H1 (cell line): Measurements from ENCODE around the gene CFAP61. TPM values are rescaled to one million over a fixed set of nuclear protein-coding genes. Genes with fewer than 3 reads are reported as not detected.

Experiments used
- CTCF ChIA-PET: fragments of 300-600 bp; sonication (Branson Sonifier 250); formaldehyde crosslinking; loops from one replicate; lab custom pipeline; 2021; ENCODE audit not compliant: partially characterized antibody; lab: Charles Lee
- POLR2A ChIA-PET: fragments of 300-600 bp; sonication (Branson Sonifier 250); formaldehyde crosslinking; loops from one replicate; lab custom pipeline; 2021; ENCODE audit warnings: inconsistent platforms; ENCODE audit not compliant: partially characterized antibody; lab: Charles Lee
- DNase-seq, 2 experiments: peaks; one replicate each; pipeline versions ENCODE4 v3.0.0 to v3.0.0-alpha.2; 2010 to 2022; ENCODE audit warnings: low spot score in 2 of 2, low read depth in 1 of 2, mixed read lengths in 1 of 2
- FAIRE-seq: peaks from 2 replicates; lab custom pipeline; 2011; peaks lifted over from hg19 to GRCh38; lab: Jason Lieb, UNC
- H2AFZ ChIP-seq: 2 replicates; pipeline ENCODE4 v1.8.1; 2012; ENCODE audit warnings: low read length, inconsistent platforms
- H2AK5ac ChIP-seq: 2 replicates; pipeline ENCODE4 v1.6.1; 2013; ENCODE audit warnings: low read depth, low read length
- H2BK120ac ChIP-seq: replicated peaks from 2 replicates; pipeline ENCODE3; 2013; ENCODE audit warnings: low read depth, low read length, inconsistent platforms
- H2BK12ac ChIP-seq: 2 replicates; pipeline ENCODE4 v1.6.1; 2013; ENCODE audit warnings: low read depth, low read length
- H2BK15ac ChIP-seq: 2 replicates; pipeline ENCODE4 v1.6.1; 2013; ENCODE audit warnings: low read length
- H2BK20ac ChIP-seq: 2 replicates; pipeline ENCODE4 v1.6.1; 2013; ENCODE audit warnings: low read length
- H2BK5ac ChIP-seq: 2 replicates; pipeline ENCODE4 v1.6.1; 2013; ENCODE audit warnings: low read depth, low read length
- H3K14ac ChIP-seq: 2 replicates; pipeline ENCODE4 v1.6.1; 2013; ENCODE audit warnings: inconsistent platforms; ENCODE audit not compliant: insufficient read length
- H3K18ac ChIP-seq: 2 replicates; pipeline ENCODE4 v1.6.1; 2013; ENCODE audit warnings: low read length; ENCODE audit errors: extremely low read depth
- H3K23ac ChIP-seq: 2 replicates; pipeline ENCODE4 v1.6.1; 2013; ENCODE audit warnings: inconsistent platforms; ENCODE audit not compliant: insufficient read length
- H3K23me2 ChIP-seq: 2 replicates; pipeline ENCODE4 v1.6.1; 2013; ENCODE audit warnings: low read depth, low read length
- H3K27ac ChIP-seq: 2 replicates; pipeline ENCODE4 v1.6.1; 2011; ENCODE audit warnings: low read depth, low read length, inconsistent platforms
- H3K27me3 ChIP-seq, 4 experiments: replicated peaks in 1 of 4; 1 replicate in 1 of 4; 2 replicates in 3 of 4; pipeline versions ENCODE4 v1.6.1 to v1.8.1; 2011 to 2013; ENCODE audit warnings: low read length in 3 of 4, mild to moderate bottlenecking in 3 of 4, inconsistent platforms in 2 of 4, mixed read lengths in 2 of 4, moderate library complexity in 1 of 4; ENCODE audit not compliant: control insufficient read depth in 3 of 4, insufficient read depth in 3 of 4; ENCODE audit errors: extremely low read depth in 1 of 4
- H3K36me3 ChIP-seq, 4 experiments: 2 replicates each; pipeline versions ENCODE4 v1.6.1 to v1.8.1; 2011 to 2013; ENCODE audit warnings: mild to moderate bottlenecking in 4 of 4, low read length in 3 of 4, moderate library complexity in 2 of 4, control low read depth in 1 of 4, inconsistent platforms in 1 of 4; ENCODE audit not compliant: insufficient read depth in 4 of 4, control insufficient read depth in 2 of 4
- H3K4ac ChIP-seq: replicated peaks from 2 replicates; pipeline ENCODE3; 2013; ENCODE audit warnings: low read length, low read depth, mixed read lengths, inconsistent platforms; ENCODE audit not compliant: insufficient read length
- H3K4me1 ChIP-seq, 4 experiments: replicated peaks in 1 of 4; 1 replicate in 1 of 4; 2 replicates in 3 of 4; pipeline versions ENCODE4 v1.6.1 to v1.8.1; 2011 to 2013; ENCODE audit warnings: low read length in 3 of 4, inconsistent platforms in 2 of 4, mixed read lengths in 1 of 4; ENCODE audit not compliant: insufficient read depth in 4 of 4, control insufficient read depth in 3 of 4
- H3K4me2 ChIP-seq, 2 experiments: 2 replicates each; pipeline versions ENCODE4 v1.6.1 to v1.8.1; 2011 to 2013; ENCODE audit warnings: low read depth in 2 of 2, low read length in 2 of 2, control low read depth in 1 of 2, inconsistent platforms in 1 of 2, mild to moderate bottlenecking in 1 of 2; ENCODE audit not compliant: insufficient read depth in 1 of 2
- H3K4me3 ChIP-seq, 4 experiments: fragments of 200-600, 300-600 bp in 1 of 4; sonication (generic), shearing (Covaris generic), sonication (Bioruptor Twin) in 1 of 4; 2 replicates each; pipeline versions ENCODE4 v1.5.1 to v1.8.1; 2011 to 2016; ENCODE audit warnings: low read length in 4 of 4, low read depth in 3 of 4, control low read depth in 2 of 4, inconsistent platforms in 2 of 4, mild to moderate bottlenecking in 2 of 4, mixed read lengths in 1 of 4, moderate library complexity in 1 of 4; ENCODE audit not compliant: insufficient read depth in 2 of 4; ENCODE audit errors: extremely low read depth in 1 of 4
- H3K56ac ChIP-seq: replicated peaks from 2 replicates; pipeline ENCODE3; 2013; ENCODE audit warnings: low read depth, mild to moderate bottlenecking, mixed read lengths, low read length, inconsistent platforms; ENCODE audit not compliant: insufficient read length
- H3K79me1 ChIP-seq: 2 replicates; pipeline ENCODE4 v1.6.1; 2013; ENCODE audit warnings: low read depth, low read length, control low read depth
- H3K79me2 ChIP-seq, 2 experiments: 2 replicates each; pipeline versions ENCODE4 v1.6.1 to v1.8.1; 2012 to 2013; ENCODE audit warnings: low read length in 2 of 2, mild to moderate bottlenecking in 2 of 2, inconsistent platforms in 1 of 2; ENCODE audit not compliant: insufficient read depth in 2 of 2, control insufficient read depth in 1 of 2
- H3K9ac ChIP-seq, 4 experiments: replicated peaks in 1 of 4; 1 replicate in 1 of 4; 2 replicates in 3 of 4; pipeline versions ENCODE4 v1.6.1 to v1.8.1; 2011 to 2013; ENCODE audit warnings: low read depth in 3 of 4, low read length in 3 of 4, control low read depth in 2 of 4, mild to moderate bottlenecking in 2 of 4, moderate library complexity in 2 of 4, inconsistent platforms in 1 of 4; ENCODE audit errors: extremely low read depth in 1 of 4
- H3K9me3 ChIP-seq, 2 experiments: 2 replicates each; pipeline versions ENCODE4 v1.6.1 to v1.8.1; 2012 to 2013; ENCODE audit warnings: mild to moderate bottlenecking in 2 of 2, moderate library complexity in 2 of 2, control low read depth in 1 of 2, inconsistent platforms in 1 of 2, low read depth in 1 of 2, low read length in 1 of 2, mixed read lengths in 1 of 2; ENCODE audit not compliant: insufficient read depth in 2 of 2
- H4K20me1 ChIP-seq, 2 experiments: replicated peaks in 1 of 2; 2 replicates each; pipeline versions ENCODE3 to v1.8.1; 2011 to 2013; ENCODE audit warnings: inconsistent platforms in 2 of 2, low read length in 2 of 2, mild to moderate bottlenecking in 1 of 2; ENCODE audit not compliant: insufficient read depth in 2 of 2, control insufficient read depth in 1 of 2
- H4K5ac ChIP-seq: 2 replicates; pipeline ENCODE4 v1.6.1; 2013; ENCODE audit warnings: low read length, low read depth, mixed read lengths, inconsistent platforms; ENCODE audit not compliant: insufficient read length
- H4K8ac ChIP-seq: 2 replicates; pipeline ENCODE4 v1.8.0; 2013; ENCODE audit warnings: mild to moderate bottlenecking, moderate library complexity, low read length, inconsistent platforms; ENCODE audit not compliant: insufficient read depth; ENCODE audit errors: extremely low read depth
- H4K91ac ChIP-seq: replicated peaks from 2 replicates; pipeline ENCODE3; 2013; ENCODE audit warnings: low read length, mixed read lengths, inconsistent platforms; ENCODE audit not compliant: insufficient read length
- CEBPB ChIP-seq: IDR thresholded peaks from 2 replicates; pipeline ENCODE4 v1.6.1; 2012; ENCODE audit warnings: low read depth, low read length
- HDAC6 ChIP-seq: IDR thresholded peaks from one replicate; pipeline ENCODE4 v1.7.1; 2012; ENCODE audit warnings: low read depth, mild to moderate bottlenecking, inconsistent platforms, low read length, moderate library complexity
- SIRT6 ChIP-seq: IDR thresholded peaks from one replicate; pipeline ENCODE4 v1.7.1; 2012; ENCODE audit warnings: low read length, inconsistent platforms
- SRF ChIP-seq: IDR thresholded peaks from 2 replicates; pipeline ENCODE4 v1.6.1; 2011; ENCODE audit warnings: mild to moderate bottlenecking, low read depth, low read length, moderate library complexity
- TAF7 ChIP-seq: optimal IDR thresholded peaks from 2 replicates; pipeline ENCODE3; 2011; ENCODE audit warnings: low read depth, mild to moderate bottlenecking, inconsistent platforms, low read length, moderate library complexity, borderline replicate concordance
- WGBS, 2 experiments: shearing (Covaris generic) in 1 of 2; methylation state at CpG; one replicate each; pipeline versions ENCODE4 v1.1.6 to v1.1.7; 2013 to 2015; ENCODE audit warnings: low lambda C conversion rate in 2 of 2, mixed read lengths in 2 of 2, inconsistent platforms in 1 of 2, low coverage in 1 of 2, missing lambda C conversion rate in 1 of 2; ENCODE audit not compliant: insufficient replicate concordance in 2 of 2, insufficient coverage in 1 of 2, insufficient read length in 1 of 2; ENCODE audit errors: extremely low coverage in 1 of 2, missing lambda C conversion rate in 1 of 2; 5-methylcytosine and 5-hydroxymethylcytosine counted together
- polyA plus RNA-seq, 7 experiments: library from polyadenylated mRNA; depleted of rRNA in 3 of 7; stranded (reverse) in 5 of 7; unstranded in 2 of 7; fragments of >200 nt in 5 of 7; fragments of 200-250 nt in 2 of 7; gene quantifications; 1 replicate in 5 of 7; 2 replicates in 1 of 7; 4 replicates in 1 of 7; pipeline versions ENCODE4 v1.2.1 to v1.2.3, GENCODE V29; 2011 to 2013; ENCODE audit warnings: missing spikeins in 2 of 7, mixed read lengths in 2 of 7
- total RNA-seq: library from RNA; stranded (reverse); fragmentation: NEBNext Ultra II Directional; extraction: Animal tissue kit (Norgen Biotek cat#: 25700); gene quantifications from 2 replicates; pipeline ENCODE4 v1.2.1, GENCODE V29; 2021

Gene CFAP61
- total and polyA plus RNA-seq, 2 of the 8 experiments (the other 6 are each of a cell fraction or from before 2014, with no cell fraction given): 0.29 to 0.61 TPM

DNA sequence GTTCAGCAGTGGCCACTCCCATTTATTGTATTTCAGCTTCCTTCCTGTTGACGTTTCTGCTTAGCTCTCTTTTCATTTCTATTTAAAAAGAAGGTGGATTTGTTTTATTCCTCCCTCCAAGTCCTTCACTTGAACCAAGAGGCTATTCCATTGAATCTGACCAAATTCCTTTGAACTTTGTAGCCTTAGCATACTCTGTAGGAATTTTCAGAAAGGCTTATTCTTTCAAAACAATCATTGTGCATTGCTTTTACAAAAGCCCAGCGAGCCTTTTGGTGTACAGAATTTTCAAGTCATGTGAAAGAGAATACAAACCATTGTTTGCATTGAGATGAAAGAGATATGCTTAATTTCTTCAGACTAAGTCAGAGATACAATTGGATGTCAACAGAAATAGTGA is 164.6 kb downstream of the CFAP61 start:
- no peak overlapping the region for H3K14ac ChIP-seq
- no peak overlapping the region for H4K91ac ChIP-seq
- H2BK20ac ChIP-seq: no peak overlapping the region
- H4K8ac ChIP-seq: no peak overlapping the region
- H3K9me3 ChIP-seq: peaks cover 3 to 6% of the 10 kb centered on the region in 2 experiments; a peak in 2 of 4 replicates
- no peak overlapping the region for H2AFZ ChIP-seq
- no peak overlapping the region for H4K5ac ChIP-seq
- H3K56ac ChIP-seq: no peak overlapping the region
- no peaks in the 10 kb centered on the region for H3K36me3 ChIP-seq
- no peak overlapping the region for H3K27ac ChIP-seq
- H2BK120ac ChIP-seq: no peak overlapping the region
- H2BK15ac ChIP-seq: no peak overlapping the region
- no peaks in the 10 kb centered on the region for H3K27me3 ChIP-seq
- FAIRE-seq: no peak
- no peak overlapping the region for H2BK12ac ChIP-seq
- H3K4ac ChIP-seq: no peak overlapping the region
- H3K4me1 ChIP-seq: no peaks in the 10 kb centered on the region
- CTCF ChIA-PET: interaction anchor here (1.4 to 1.5 kb wide), 2 partner anchors 17 to 20 kb away, joined by 4 to 10 read pairs; no protein-coding TSS in a partner anchor
- no peak overlapping the region for H3K4me3 ChIP-seq
- TF ChIP-seq TAF7 (no peak), HDAC6 (no peak), SIRT6 (no peak), SRF (no peak), CEBPB (no peak)
- TF ChIP-seq, all 59 proteins: peak for 0
- no peaks in the 10 kb centered on the region for H4K20me1 ChIP-seq
- H3K79me1 ChIP-seq: no peaks in the 10 kb centered on the region
- H2AK5ac ChIP-seq: no peak overlapping the region
- H3K23me2 ChIP-seq: no peaks in the 10 kb centered on the region
- POLR2A ChIA-PET: no interaction called here
- no peak for DNase-seq
- no peaks in the 10 kb centered on the region for H3K79me2 ChIP-seq
- H3K9ac ChIP-seq: no peak overlapping the region
- no peak overlapping the region for H3K18ac ChIP-seq
- H3K4me2 ChIP-seq: no peak overlapping the region
- no peak overlapping the region for H2BK5ac ChIP-seq
- WGBS, 2 experiments: 72% methylated on average over 2 of the region's 2 CpGs; no CpG with 5 or more reads in 1 of the 2 experiments
- H3K23ac ChIP-seq: no peak overlapping the region
